ENCODE data around the gene HIF3A.

HIF3A gene

DNA sequence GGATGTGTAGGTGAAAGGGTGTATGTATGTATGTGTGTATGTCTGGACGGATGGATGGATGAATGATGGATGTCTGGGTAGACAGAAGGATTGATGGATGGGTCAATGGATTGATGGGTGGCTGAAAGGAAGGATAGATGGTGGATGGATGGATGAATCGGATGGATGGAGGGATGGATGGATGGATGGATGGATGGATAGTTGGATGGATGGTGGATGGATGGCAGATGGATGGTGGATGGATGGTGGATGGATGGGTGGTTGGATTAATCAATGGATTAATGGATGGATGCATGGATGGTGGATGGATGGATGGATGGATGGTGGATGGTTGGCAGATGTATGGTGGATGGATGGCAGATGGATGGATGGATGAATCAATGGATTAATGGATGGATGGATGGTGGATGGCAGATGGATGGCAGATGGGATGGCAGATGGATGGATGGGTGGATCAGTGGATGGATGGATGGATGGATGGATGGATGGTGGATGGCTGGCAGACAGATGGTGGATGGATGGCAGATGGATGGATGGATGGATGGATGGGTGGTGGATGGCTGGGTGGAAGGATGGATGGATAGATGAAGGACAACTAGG, 33.6 kb downstream of the HIF3A start:
- DNase-seq, result no peak

- DNase-seq, result no peak
Observed at GRCh38 chr19:46337487-46337886, 40.6 kb downstream of the HIF3A start.

- DNase-seq, result no peak
Observed at GRCh38 chr19:46339446-46339845, 42.6 kb downstream of the HIF3A start.

- DNase-seq, result no peak
Observed at GRCh38 chr19:46340051-46340659, 43.3 kb downstream of the HIF3A start.

DNA sequence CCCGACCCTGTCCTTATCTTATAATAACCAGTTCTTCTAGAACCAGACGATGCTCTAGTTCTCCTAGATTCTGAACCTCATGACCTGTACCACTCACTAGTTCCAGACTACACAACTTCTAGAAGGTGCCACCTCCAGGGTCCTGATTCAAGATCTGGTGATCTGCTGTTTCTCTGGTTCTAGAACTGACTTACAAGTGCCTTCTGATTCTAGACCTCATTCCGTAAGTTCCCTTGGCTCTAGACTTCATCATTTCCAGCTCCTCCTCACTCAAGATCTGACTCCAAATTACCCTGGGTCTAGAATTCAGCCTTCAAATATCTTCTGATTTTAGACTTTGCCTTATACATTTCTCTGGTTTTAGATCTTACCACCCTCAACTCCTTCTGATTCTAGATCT, 45.1 kb downstream of the HIF3A start:
- no peak for DNase-seq

- no peak for DNase-seq
Observed at GRCh38 chr19:46344363-46344762, 47.5 kb downstream of the HIF3A start.

- no peak for DNase-seq
Observed at GRCh38 chr19:46345157-46345556, 48.3 kb downstream of the HIF3A start.

DNA sequence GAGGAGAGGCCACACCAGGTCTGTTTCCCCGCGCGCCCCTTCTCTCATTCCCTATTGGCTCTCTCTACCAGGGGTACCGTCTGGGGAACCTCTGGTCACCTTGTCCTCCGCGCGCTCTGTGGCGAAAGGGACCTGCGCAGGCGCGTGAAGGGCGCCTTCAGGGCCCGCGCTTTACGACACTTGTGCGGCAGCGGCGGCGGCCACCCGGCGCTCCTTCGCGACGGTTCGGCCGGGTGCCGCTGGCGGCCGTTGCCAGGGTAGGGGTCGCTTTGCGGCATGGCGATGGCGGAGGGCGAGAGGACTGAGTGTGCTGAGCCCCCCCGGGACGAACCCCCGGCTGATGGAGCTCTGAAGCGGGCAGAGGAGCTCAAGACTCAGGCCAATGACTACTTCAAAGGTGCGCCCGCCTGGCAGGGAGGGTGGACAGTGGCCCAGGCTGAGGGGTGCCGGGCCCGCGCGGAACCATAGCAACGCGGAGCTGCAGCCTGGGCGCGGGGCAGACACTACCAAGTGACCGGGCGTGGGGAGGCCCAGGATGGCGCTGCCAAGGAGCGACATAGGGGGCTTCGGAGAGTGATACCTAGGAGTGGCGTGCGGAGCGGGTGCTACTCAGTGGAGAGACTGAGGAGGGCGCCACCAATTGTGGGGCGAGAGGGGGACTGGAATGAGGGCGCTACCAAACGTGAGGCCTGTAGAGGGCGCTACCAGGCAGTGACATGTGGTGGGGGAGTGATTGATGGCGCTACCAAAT, 50.2 kb downstream of the HIF3A start, which contains the start of gene PPP5C:
PPP5C (plus strand) TSS at position 267 of the 751 bp plus-strand sequence; CDS start at position 277, 10 bp downstream.
- DNase-seq, result peak; percentile 87

DNA sequence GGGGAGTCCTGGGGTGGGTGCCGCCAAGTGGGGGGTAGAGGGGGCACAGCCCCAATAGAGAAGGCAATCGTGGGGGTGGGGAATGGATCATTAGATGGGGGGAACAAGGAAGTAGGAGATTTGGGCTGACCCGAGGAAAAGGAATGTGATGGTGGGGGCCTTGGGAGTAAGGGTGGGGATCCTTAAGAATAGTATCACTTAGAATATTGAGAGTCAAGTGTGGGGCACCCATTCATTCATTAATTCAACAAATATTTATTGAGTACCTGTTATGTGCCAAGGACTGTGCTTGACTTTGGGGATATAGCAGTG, 50.7 kb downstream of the HIF3A start:
- DNase-seq, result no peak

GRCh38 chr19:46347985-46348384, 51.1 kb downstream of the HIF3A start:
- no peak for DNase-seq

DNA sequence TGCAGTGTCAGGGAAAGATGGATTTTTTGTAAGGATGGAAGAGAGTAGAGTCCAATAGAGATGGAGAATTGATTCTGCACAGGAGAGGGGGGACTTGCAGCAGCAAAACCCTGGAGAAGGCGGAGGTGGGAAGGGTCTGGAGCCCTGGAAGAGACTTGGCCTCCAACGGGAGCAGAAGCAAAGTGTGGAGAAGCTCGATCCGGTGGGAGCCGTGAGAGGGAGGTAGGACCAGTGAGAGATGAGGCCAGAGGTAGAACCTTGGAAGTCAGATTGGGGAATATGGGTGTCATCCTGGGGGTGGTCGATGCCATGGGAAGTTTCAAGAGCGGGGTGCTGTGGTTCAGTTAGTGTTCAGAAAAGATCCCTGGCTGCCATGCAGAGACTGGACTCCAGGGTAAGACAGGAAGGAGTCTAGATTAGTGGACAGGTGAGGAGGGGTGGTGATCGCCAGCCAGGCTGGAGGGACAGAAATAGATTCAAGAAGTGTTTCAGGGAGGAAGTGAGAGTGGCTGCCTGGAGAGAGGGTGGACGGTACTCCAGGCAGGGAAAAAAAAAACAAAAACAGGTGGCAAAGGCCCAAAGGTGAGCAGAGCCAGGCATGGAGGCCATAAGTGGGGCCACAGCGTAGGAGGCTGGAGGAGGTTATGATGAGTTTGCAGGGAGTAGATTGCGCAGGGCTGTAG, 52.6 kb downstream of the HIF3A start:
- no peak for DNase-seq

GRCh38 chr19:46350029-46350757, 53.4 kb downstream of the HIF3A start:
- DNase-seq, result peak; percentile 10

DNA sequence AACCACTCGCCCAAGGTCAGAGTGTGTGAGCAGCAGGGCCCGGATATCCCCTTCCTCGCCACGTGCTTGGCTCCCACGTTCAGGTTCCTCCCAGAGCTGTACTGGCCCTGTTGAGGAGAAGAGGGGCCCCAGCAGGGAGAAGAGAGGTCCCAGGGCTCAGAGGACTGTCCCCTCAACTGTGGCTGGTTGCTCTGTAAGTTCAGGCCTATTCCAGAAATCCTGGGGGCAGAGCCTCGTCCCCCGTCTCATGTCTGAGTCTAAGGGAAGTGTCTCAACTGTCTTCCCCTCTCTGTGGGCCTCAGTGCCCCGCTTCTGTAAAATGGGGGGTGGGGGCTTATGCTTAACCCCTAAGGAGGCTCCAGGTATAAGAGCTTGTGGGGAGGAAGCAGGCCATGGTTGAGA, 53.9 kb downstream of the HIF3A start:
- DNase-seq, result no peak

- DNase-seq, result peak; percentile 29
Observed at GRCh38 chr19:46351241-46352041, 54.6 kb downstream of the HIF3A start.

DNA sequence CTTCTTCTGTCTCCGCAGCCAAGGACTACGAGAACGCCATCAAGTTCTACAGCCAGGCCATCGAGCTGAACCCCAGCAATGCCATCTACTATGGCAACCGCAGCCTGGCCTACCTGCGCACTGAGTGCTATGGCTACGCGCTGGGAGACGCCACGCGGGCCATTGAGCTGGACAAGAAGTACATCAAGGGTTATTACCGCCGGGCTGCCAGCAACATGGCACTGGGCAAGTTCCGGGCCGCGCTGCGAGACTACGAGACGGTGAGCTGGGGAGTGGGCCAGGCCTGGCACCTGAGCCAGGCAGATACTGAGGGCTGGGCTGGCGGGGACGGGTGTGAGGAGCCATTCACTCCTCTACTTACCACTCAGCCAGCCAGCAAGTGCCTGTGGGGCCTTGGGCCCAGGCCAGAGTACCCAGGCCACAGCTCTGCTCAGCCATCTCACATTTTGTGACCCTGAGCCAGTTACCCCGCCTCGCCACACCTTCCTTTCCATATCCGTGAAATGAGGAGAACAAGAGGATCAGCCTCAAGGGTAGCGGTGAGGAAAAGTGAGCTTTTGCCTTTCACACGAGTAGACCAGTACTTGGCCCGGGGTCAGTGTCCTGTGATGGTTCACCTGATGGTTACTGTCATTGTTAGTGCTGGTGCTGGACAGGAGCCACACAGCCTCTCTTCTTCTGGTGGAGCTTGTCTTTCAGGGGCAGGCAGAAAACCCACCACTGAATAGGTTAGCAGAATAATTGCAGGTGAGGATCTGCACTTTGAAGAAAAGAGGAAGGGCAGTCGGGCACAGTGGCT, 57.1 kb downstream of the HIF3A start:
- DNase-seq, result peak; percentile 11

- no peak for DNase-seq
Observed at GRCh38 chr19:46355234-46356148, 58.6 kb downstream of the HIF3A start.

DNA sequence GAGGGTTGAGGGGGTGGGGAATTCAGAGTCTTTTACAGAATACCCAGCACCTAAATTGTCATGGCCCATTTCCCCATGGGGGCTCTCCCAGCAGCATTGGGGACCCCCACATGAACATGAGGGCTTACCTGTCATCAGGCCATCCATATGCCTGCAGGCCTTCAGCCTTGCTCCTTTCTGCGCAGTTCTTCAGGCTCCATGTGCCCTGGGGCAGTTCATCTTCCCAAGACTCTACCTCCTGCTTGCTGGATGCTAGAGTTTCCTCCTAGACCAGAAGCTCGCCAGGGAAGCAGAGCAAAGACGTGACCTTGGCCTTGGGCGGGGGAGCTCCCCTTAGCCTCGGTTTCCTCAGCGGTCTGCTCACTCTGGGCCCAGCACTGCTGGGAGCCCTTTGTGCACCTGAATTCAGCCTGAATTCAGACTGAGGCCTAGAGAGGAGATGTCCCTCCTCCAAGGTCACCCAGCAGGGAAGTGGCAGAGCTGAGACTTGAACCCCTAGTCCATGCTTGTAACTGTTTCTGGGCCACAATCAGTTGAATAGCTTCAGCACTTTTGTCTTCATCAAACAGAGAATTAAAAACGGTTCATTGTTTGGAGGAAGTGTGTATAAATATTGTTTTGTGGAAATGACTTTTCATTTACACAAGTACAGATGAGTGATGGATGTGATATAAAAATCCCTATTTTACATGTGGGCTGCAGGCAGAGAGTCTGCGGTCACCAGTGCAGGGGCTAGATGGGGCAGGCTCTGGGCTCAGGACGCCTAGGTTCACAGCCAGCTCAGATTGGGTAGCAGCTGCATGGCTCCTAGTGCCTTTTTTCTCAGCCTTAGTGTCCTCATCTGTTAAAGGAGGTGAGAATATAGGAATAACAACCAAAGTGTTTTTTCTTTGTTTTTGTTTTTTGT, 59.6 kb downstream of the HIF3A start:
- no peak for DNase-seq

DNA sequence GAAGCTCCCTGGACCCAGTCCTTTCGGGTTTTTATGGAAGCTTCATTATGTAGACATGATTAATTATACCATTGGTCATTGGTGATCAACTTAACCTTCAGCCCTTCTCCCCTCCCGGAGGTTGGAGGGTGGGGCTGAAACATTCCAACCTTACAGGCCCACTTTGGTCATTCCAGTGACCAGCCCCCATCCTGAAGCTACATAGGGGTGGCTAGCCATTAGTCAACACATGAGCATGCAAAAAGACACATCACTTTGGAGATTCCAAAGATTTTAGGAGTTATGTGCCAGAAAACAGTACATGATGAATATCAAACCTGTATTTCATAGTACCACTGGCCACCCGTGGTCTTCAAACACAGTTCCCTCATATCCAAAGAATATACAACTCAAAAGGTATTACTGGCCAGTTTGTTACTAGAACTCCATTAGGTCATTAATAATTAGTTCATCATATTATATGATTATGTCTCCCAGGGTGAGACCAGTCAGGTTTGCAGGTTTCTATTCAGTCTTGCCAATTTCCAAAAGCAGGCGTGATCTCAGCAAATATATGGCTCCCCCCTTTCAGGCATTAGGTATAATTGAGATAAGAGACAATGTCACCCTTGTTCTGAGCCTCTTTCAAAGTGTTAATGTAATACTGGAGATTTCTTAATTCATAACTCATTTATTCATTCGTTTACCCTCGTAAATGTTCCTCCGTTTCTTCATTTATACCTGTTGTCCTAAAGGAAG, 61.2 kb downstream of the HIF3A start:
- no peak for DNase-seq
